NCI-H446 treated with DMSO at 0.1 percent for 48 hours (cell line): ENCODE data around the gene AKAP6.

Experiments used
- DNase-seq: peaks from one replicate; lab custom pipeline; 2025; lab: John Stamatoyannopoulos, UW

The AKAP6 gene

GRCh38 chr14:32825058-32825457 lies 496.0 kb downstream of the AKAP6 start:
- DNase-seq: no peak

- no peak for DNase-seq
These were observed 497.4 kb downstream of the AKAP6 start for GRCh38 chr14:32826404-32827082.

GRCh38 chr14:32827514-32827913 lies 498.4 kb downstream of the AKAP6 start:
- no peak for DNase-seq

- no peak for DNase-seq
These were observed 506.8 kb downstream of the AKAP6 start for GRCh38 chr14:32835924-32836323.

- DNase-seq: no peak
These were observed 512.6 kb downstream of the AKAP6 start for GRCh38 chr14:32841698-32842097.

- DNase-seq: no peak
These were observed 517.8 kb downstream of the AKAP6 start for GRCh38 chr14:32846821-32847365.

- no peak for DNase-seq
These were observed 518.8 kb downstream of the AKAP6 start for GRCh38 chr14:32847867-32848266.

GRCh38 chr14:32865827-32866376 lies 536.8 kb downstream of the AKAP6 start:
- no peak for DNase-seq

GRCh38 chr14:32883188-32883587 lies 554.1 kb downstream of the AKAP6 start:
- DNase-seq: no peak
